SH-SY5Y (cell line): ENCODE measurements around the gene SDHAF2.

Experiments
- GATA2 ChIP-seq: IDR thresholded peaks from 2 replicates; pipeline ENCODE4 v1.6.1; 2011; ENCODE audit warnings: mild to moderate bottlenecking, low read depth, low read length
- GATA3 ChIP-seq: IDR thresholded peaks from 2 replicates; pipeline ENCODE4 v1.6.1; 2011; ENCODE audit warnings: low read depth, mild to moderate bottlenecking, low read length, moderate library complexity

GRCh38 chr11:61437496-61437895 lies 7.6 kb downstream of the SDHAF2 start:
- no peak for TF ChIP-seq GATA2
- TF ChIP-seq GATA3 = no peak
